ENCODE measurements around the gene PLEKHA1.

Gene PLEKHA1

GRCh38 chr10:122362621-122363020, 11.9 kb upstream of the PLEKHA1 start:
- DNase-seq (ENCODE audit: extremely low spot score), result no peak
- ChIA-PET POLR2A (no interaction called here), CTCF (no interaction called here)
- TF ChIP-seq NFRKB (IDR thresholded peaks at IDR 0.05) (no peak), L3MBTL2 (conservative IDR thresholded peaks at IDR 0.05) (no peak), FOXA1 (IDR thresholded peaks at IDR 0.05) (no peak), LEF1 (IDR thresholded peaks at IDR 0.05; ENCODE audit: borderline replicate concordance) (no peak), PKNOX1 (IDR thresholded peaks at IDR 0.05) (no peak), CTBP1 (IDR thresholded peaks at IDR 0.05; ENCODE audit: borderline replicate concordance) (no peak), FOXM1 (IDR thresholded peaks at IDR 0.05; ENCODE audit: borderline replicate concordance) (no peak)

- POLR2A ChIA-PET, result no interaction called here
- DNase-seq (ENCODE audit: extremely low spot score), result no peak
- TF ChIP-seq FOXM1 (IDR thresholded peaks at IDR 0.05; ENCODE audit: borderline replicate concordance) (no peak), NFRKB (IDR thresholded peaks at IDR 0.05) (no peak), HDGF (IDR thresholded peaks at IDR 0.05; ENCODE audit: borderline replicate concordance) (no peak), ELF4 (IDR thresholded peaks at IDR 0.05) (no peak), FOXA1 (IDR thresholded peaks at IDR 0.05) (no peak), L3MBTL2 (conservative IDR thresholded peaks at IDR 0.05) (no peak), TARDBP (IDR thresholded peaks at IDR 0.05) (no peak), ZNF384 (IDR thresholded peaks at IDR 0.05) (no peak), LEF1 (IDR thresholded peaks at IDR 0.05; ENCODE audit: borderline replicate concordance) (no peak), SP1 (IDR thresholded peaks at IDR 0.05) (no peak), SUZ12 (IDR thresholded peaks at IDR 0.05) (no peak), FOXK2 (IDR thresholded peaks at IDR 0.05) (no peak), PKNOX1 (IDR thresholded peaks at IDR 0.05) (no peak), BHLHE40 (IDR thresholded peaks at IDR 0.05; ENCODE audit: borderline replicate concordance) (no peak), CTBP1 (IDR thresholded peaks at IDR 0.05; ENCODE audit: borderline replicate concordance) (no peak), ARNT (IDR thresholded peaks at IDR 0.05) (no peak)
- CTCF ChIA-PET, result no interaction called here
Measured at GRCh38 chr10:122363311-122363710, 11.2 kb upstream of the PLEKHA1 start.

- CTCF ChIA-PET, result no interaction called here
- TF ChIP-seq FOXM1 (IDR thresholded peaks at IDR 0.05; ENCODE audit: borderline replicate concordance) (no peak), HDGF (IDR thresholded peaks at IDR 0.05; ENCODE audit: borderline replicate concordance) (no peak), ARNT (IDR thresholded peaks at IDR 0.05) (no peak), SP1 (IDR thresholded peaks at IDR 0.05) (no peak), SUZ12 (IDR thresholded peaks at IDR 0.05) (no peak), FOXK2 (IDR thresholded peaks at IDR 0.05) (no peak), L3MBTL2 (conservative IDR thresholded peaks at IDR 0.05) (no peak), NFRKB (IDR thresholded peaks at IDR 0.05) (no peak)
- DNase-seq (ENCODE audit: extremely low spot score), result no peak
- POLR2A ChIA-PET, result no interaction called here
Measured at GRCh38 chr10:122363722-122364463, 10.6 kb upstream of the PLEKHA1 start.

- ChIA-PET POLR2A (no interaction called here), CTCF (no interaction called here)
- TF ChIP-seq FOXK2 (IDR thresholded peaks at IDR 0.05) (no peak), FOXM1 (IDR thresholded peaks at IDR 0.05; ENCODE audit: borderline replicate concordance) (no peak), ZNF384 (IDR thresholded peaks at IDR 0.05) (no peak), ELF4 (IDR thresholded peaks at IDR 0.05) (no peak), FOXA1 (IDR thresholded peaks at IDR 0.05) (no peak), SP1 (IDR thresholded peaks at IDR 0.05) (no peak)
- DNase-seq (ENCODE audit: extremely low spot score), result no peak
Measured at GRCh38 chr10:122368502-122369254, 5.8 kb upstream of the PLEKHA1 start.

DNA sequence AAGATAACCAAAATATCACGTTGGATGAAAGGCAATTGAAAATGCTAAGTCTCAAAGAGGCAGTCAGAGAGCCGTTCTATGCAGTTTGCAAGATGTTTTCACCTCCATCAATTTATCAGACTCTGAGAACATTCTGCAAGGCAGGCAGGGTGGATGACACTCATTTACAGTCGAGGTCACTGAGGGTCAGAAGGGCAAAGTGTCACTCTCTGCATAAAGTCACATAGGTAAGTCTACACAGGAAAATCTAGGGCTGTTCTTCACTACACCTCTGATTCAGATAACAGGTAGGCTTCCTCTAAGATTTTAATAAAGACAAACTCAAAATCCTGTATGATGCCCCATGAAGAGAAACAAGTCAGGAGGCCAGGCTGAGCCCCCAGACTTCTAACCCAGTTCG, 1.4 kb upstream of the PLEKHA1 start:
- ChIA-PET POLR2A (no interaction called here), CTCF (interaction anchor here (0.6 kb wide), 1 partner anchor 81 kb away, joined by 3 read pairs; no protein-coding TSS in a partner anchor)
- DNase-seq (ENCODE audit: extremely low spot score), result no peak
- TF ChIP-seq L3MBTL2 (conservative IDR thresholded peaks at IDR 0.05) (no peak), ZNF384 (IDR thresholded peaks at IDR 0.05) (no peak), FOXA1 (IDR thresholded peaks at IDR 0.05) (no peak), BHLHE40 (IDR thresholded peaks at IDR 0.05; ENCODE audit: borderline replicate concordance) (no peak), NFRKB (IDR thresholded peaks at IDR 0.05) (no peak), SP1 (IDR thresholded peaks at IDR 0.05) (no peak)

GRCh38 chr10:122373721-122374120, 787 bp upstream of the PLEKHA1 start:
- CTCF ChIA-PET, result interaction anchor here (0.7 kb wide), 1 partner anchor 31 kb away, joined by 3 read pairs; no protein-coding TSS in a partner anchor
- DNase-seq (ENCODE audit: extremely low spot score), result no peak
- no peak for TF ChIP-seq HDGF (IDR thresholded peaks at IDR 0.05; ENCODE audit: borderline replicate concordance)
- no peak for TF ChIP-seq FOXA1 (IDR thresholded peaks at IDR 0.05)
- TF ChIP-seq NFRKB (IDR thresholded peaks at IDR 0.05), result no peak
- TF ChIP-seq ARNT (IDR thresholded peaks at IDR 0.05), result no peak
- POLR2A ChIA-PET, result interaction anchor here (0.6 to 0.9 kb wide), 4 partner anchors 30 to 99 kb away, joined by 3 read pairs; no protein-coding TSS in a partner anchor
